Erythroblast (primary cell): ENCODE data around the gene ANAPC5.

ENCODE experiments used
- GATA1 ChIP-seq: IDR thresholded peaks from 2 replicates; pipeline ENCODE4 v1.6.1; 2011; ENCODE audit warnings: low read depth, mild to moderate bottlenecking, control low read depth, low read length, moderate library complexity
- POLR2A ChIP-seq: IDR thresholded peaks from 2 replicates; pipeline ENCODE4 v1.6.1; 2011; ENCODE audit warnings: mild to moderate bottlenecking, low read length

DNA sequence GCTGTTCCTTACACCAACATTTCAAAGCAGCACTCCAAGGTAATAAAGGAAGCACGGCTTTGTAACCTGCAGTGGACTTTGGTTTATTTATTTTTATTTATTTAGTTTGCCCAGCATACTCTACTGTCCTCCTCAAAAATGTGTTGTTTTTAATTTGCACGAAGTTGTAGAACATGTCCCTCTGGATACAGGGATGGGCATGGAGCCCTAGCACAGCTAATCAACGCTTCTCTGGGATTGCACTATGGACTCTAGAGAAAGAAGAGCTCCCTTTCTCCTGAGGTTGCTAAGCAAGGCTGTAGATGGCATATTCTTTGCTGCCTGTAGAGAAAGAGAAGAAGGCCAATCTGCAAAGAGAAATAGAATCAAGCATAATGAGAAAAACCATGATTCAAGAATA lies 5.9 kb upstream of the ANAPC5 start:
- TF ChIP-seq POLR2A (no peak), GATA1 (no peak)
